OCI-LY1 (cell line): Measurements from ENCODE around the gene RUNX3.

Experiments used
- H2AFZ ChIP-seq: fragments of 200-600 bp; sonication (generic), shearing (Covaris generic); 2 replicates; pipeline ENCODE4 v1.6.0; 2014; ENCODE audit warnings: antibody characterized with exemption, mild to moderate bottlenecking, low read length
- H3F3A ChIP-seq: fragments of 200-600 bp; sonication (generic), shearing (Covaris generic); 2 replicates; pipeline ENCODE4 v1.6.0; 2014; ENCODE audit warnings: mild to moderate bottlenecking, antibody characterized with exemption, low read length, moderate library complexity; ENCODE audit not compliant: insufficient read depth
- H3K27ac ChIP-seq: fragments of 200-600 bp; sonication (generic); 2 replicates; pipeline ENCODE4 v1.5.1; 2014; ENCODE audit warnings: low read length, mixed run types, mild to moderate bottlenecking, low read depth; ENCODE audit not compliant: poor library complexity, severe bottlenecking
- H3K27me3 ChIP-seq: fragments of 200-600 bp; sonication (generic); 2 replicates; pipeline ENCODE4 v1.6.0; 2014; ENCODE audit warnings: antibody characterized with exemption, mild to moderate bottlenecking, low read length, moderate library complexity; ENCODE audit not compliant: insufficient read depth
- H3K36me3 ChIP-seq: fragments of 200-600 bp; sonication (generic); 2 replicates; pipeline ENCODE4 v1.6.1; 2014; ENCODE audit warnings: mild to moderate bottlenecking, antibody characterized with exemption, low read length, moderate library complexity, mixed read lengths; ENCODE audit not compliant: insufficient read depth
- H3K4me1 ChIP-seq: fragments of 200-600 bp; sonication (generic); 2 replicates; pipeline ENCODE4 v1.5.1; 2014; ENCODE audit warnings: mild to moderate bottlenecking, low read length, moderate library complexity; ENCODE audit not compliant: insufficient read depth, severe bottlenecking
- H3K4me2 ChIP-seq: fragments of 200-600 bp; sonication (generic), shearing (Covaris generic); 2 replicates; pipeline ENCODE4 v1.6.1; 2014; ENCODE audit warnings: low read length
- H3K4me3 ChIP-seq: fragments of 200-600 bp; sonication (generic); 2 replicates; pipeline ENCODE4 v1.5.1; 2014; ENCODE audit warnings: low read length, low read depth, mild to moderate bottlenecking, mixed read lengths; ENCODE audit not compliant: poor library complexity, severe bottlenecking
- H3K79me2 ChIP-seq: fragments of 200-600 bp; shearing (Covaris generic); 2 replicates; pipeline ENCODE4 v1.6.1; 2016; ENCODE audit warnings: mixed run types, low read length, mixed read lengths; ENCODE audit not compliant: insufficient read depth
- H3K9ac ChIP-seq: fragments of 200-600 bp; sonication (generic), shearing (Covaris generic); 2 replicates; pipeline ENCODE4 v1.6.1; 2014; ENCODE audit warnings: mild to moderate bottlenecking, low read length, mixed read lengths
- H3K9me2 ChIP-seq: fragments of 200-600 bp; sonication (generic), shearing (Covaris generic); 2 replicates; pipeline ENCODE4 v1.6.1; 2014; ENCODE audit warnings: low read depth, mild to moderate bottlenecking, low read length, mixed read lengths
- H3K9me3 ChIP-seq: fragments of 200-600 bp; shearing (Covaris generic); 2 replicates; pipeline ENCODE4 v1.6.1; 2014; ENCODE audit warnings: low read length, mixed read lengths
- H4K20me1 ChIP-seq: fragments of 200-600 bp; sonication (generic), shearing (Covaris generic); 2 replicates; pipeline ENCODE4 v1.6.0; 2016; ENCODE audit warnings: mild to moderate bottlenecking, low read length; ENCODE audit not compliant: insufficient read depth
- EZH2 ChIP-seq: fragments of 200-600 bp; sonication (generic), shearing (Covaris generic); IDR thresholded peaks from 2 replicates; pipeline ENCODE4 v1.8.0; 2017; ENCODE audit warnings: borderline replicate concordance, mixed run types, mild to moderate bottlenecking, antibody characterized with exemption, low read length, moderate library complexity, mixed read lengths
- TF ChIP-seq, protein P1 (sequence below): fragments of 200-600 bp; sonication (generic), shearing (Covaris generic); IDR thresholded peaks from 2 replicates; pipeline ENCODE4 v1.5.1; 2017; ENCODE audit warnings: mild to moderate bottlenecking, antibody characterized with exemption, low read length, moderate library complexity, mixed read lengths

The RUNX3 gene

GRCh38 chr1:24856787-24857506 lies 73.1 kb downstream of the RUNX3 start:
- Histone ChIP-seq H2AFZ (no peak overlapping the region), H3K9me2 (no peaks in the 10 kb centered on the region), H3K27ac (no peak overlapping the region), H3K36me3 (no peaks in the 10 kb centered on the region), H3K4me3 (no peak overlapping the region), H3K9me3 (no peaks in the 10 kb centered on the region), H3K4me2 (no peak overlapping the region), H3K9ac (no peak overlapping the region), H3K4me1 (no peaks in the 10 kb centered on the region), H3F3A (no peaks in the 10 kb centered on the region), H3K27me3 (no peaks in the 10 kb centered on the region), H3K79me2 (no peaks in the 10 kb centered on the region), H4K20me1 (no peaks in the 10 kb centered on the region)
- TF ChIP-seq, protein P1, sequence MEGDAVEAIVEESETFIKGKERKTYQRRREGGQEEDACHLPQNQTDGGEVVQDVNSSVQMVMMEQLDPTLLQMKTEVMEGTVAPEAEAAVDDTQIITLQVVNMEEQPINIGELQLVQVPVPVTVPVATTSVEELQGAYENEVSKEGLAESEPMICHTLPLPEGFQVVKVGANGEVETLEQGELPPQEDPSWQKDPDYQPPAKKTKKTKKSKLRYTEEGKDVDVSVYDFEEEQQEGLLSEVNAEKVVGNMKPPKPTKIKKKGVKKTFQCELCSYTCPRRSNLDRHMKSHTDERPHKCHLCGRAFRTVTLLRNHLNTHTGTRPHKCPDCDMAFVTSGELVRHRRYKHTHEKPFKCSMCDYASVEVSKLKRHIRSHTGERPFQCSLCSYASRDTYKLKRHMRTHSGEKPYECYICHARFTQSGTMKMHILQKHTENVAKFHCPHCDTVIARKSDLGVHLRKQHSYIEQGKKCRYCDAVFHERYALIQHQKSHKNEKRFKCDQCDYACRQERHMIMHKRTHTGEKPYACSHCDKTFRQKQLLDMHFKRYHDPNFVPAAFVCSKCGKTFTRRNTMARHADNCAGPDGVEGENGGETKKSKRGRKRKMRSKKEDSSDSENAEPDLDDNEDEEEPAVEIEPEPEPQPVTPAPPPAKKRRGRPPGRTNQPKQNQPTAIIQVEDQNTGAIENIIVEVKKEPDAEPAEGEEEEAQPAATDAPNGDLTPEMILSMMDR: no peak
- no peak for TF ChIP-seq EZH2

GRCh38 chr1:24855474-24855873 lies 74.6 kb downstream of the RUNX3 start:
- Histone ChIP-seq H4K20me1 (no peaks in the 10 kb centered on the region), H3K36me3 (no peaks in the 10 kb centered on the region), H3K4me1 (no peaks in the 10 kb centered on the region), H3K27ac (no peak overlapping the region), H3K4me3 (no peak overlapping the region), H2AFZ (no peak overlapping the region), H3K9me2 (no peaks in the 10 kb centered on the region), H3K79me2 (no peaks in the 10 kb centered on the region), H3K4me2 (no peak overlapping the region), H3K9ac (no peak overlapping the region), H3K9me3 (no peaks in the 10 kb centered on the region), H3F3A (no peaks in the 10 kb centered on the region), H3K27me3 (no peaks in the 10 kb centered on the region)
- TF ChIP-seq, protein P1: no peak
- TF ChIP-seq EZH2: no peak

DNA sequence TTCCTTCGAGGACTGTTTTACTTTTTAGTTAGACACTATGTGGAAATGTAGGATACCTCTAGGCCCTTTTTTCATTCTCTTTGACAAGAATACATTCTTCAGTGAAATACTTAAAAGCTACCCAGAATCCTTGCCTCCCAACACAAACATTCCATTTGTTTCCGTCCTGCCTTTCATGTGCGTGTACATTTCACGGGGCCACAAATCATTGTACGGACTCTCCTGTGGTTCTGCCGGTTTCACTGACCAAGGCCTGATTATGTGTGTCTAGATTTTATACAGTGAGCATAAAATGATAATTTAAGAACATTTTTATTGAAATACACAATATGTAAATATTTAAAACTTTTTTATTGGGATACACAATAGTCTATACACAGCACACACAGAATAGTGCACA lies 76.4 kb downstream of the RUNX3 start:
- H3K27ac ChIP-seq: no peak overlapping the region
- no peaks in the 10 kb centered on the region for H4K20me1 ChIP-seq
- no peaks in the 10 kb centered on the region for H3K79me2 ChIP-seq
- no peaks in the 10 kb centered on the region for H3K9me2 ChIP-seq
- no peaks in the 10 kb centered on the region for H3K27me3 ChIP-seq
- no peaks in the 10 kb centered on the region for H3K36me3 ChIP-seq
- no peaks in the 10 kb centered on the region for H3F3A ChIP-seq
- no peaks in the 10 kb centered on the region for H3K9me3 ChIP-seq
- no peak overlapping the region for H3K4me2 ChIP-seq
- no peak overlapping the region for H3K9ac ChIP-seq
- H2AFZ ChIP-seq: no peak overlapping the region
- H3K4me3 ChIP-seq: no peak overlapping the region
- TF ChIP-seq, protein P1: no peak
- TF ChIP-seq EZH2: no peak
- peaks cover 1% of the 10 kb centered on the region for H3K4me1 ChIP-seq
